GM12878 (cell line): ENCODE measurements around the gene PDZD7. TPM values are rescaled to one million over a fixed set of nuclear protein-coding genes. Genes with fewer than 3 reads are reported as not detected.

Experiments
- ATAC-seq: fragments of 200-7000 bp; cut with Tn5 transposase; 3 replicates; pipeline ENCODE4 v1.9.1; 2020; ENCODE audit warnings: mild to moderate bottlenecking, moderate library complexity
- BruUV-seq: library from RNA; stranded (reverse); fragments of 400-500 nt; replicated peaks from 2 replicates; lab custom pipeline; 2021; lab: Mats Ljungman, UMichigan
- CTCF ChIA-PET: fragments of 300-600 bp; sonication (Branson Sonifier 250); formaldehyde crosslinking; extraction: SDS; loops from one replicate; lab custom pipeline; 2021; ENCODE audit warnings: inconsistent platforms; lab: Yijun Ruan, JAX
- POLR2A ChIA-PET: fragments of 350-600 bp; formaldehyde crosslinking; extraction: SDS; loops from one replicate; lab custom pipeline; 2021; ENCODE audit warnings: inconsistent platforms; lab: Charles Lee
- RAD21 ChIA-PET: fragments of 300-600 bp; sonication (Branson Sonifier 250); formaldehyde crosslinking; loops from one replicate; lab custom pipeline; 2023; ENCODE audit warnings: antibody characterized with exemption; ENCODE audit not compliant: unreplicated experiment; lab: Charles Lee
- SMC1A ChIA-PET: fragments of 300-600 bp; sonication (Branson Sonifier 250); formaldehyde crosslinking; loops from one replicate; lab custom pipeline; 2023; ENCODE audit not compliant: unreplicated experiment, uncharacterized antibody; lab: Charles Lee
- DNase-seq: peaks from one replicate; pipeline ENCODE4 v3.0.0-alpha.2; 2011; ENCODE audit warnings: low read depth, low spot score
- FAIRE-seq: peaks from 3 replicates; lab custom pipeline; 2011; peaks lifted over from hg19 to GRCh38; lab: Jason Lieb, UNC
- H2AFZ ChIP-seq: 2 replicates; pipeline ENCODE4 v1.6.0; 2011; ENCODE audit warnings: low read depth, low read length, control low read depth; ENCODE audit not compliant: control insufficient read depth
- H3K27ac ChIP-seq: 2 replicates; pipeline ENCODE4 v1.5.1; 2011; ENCODE audit warnings: control low read depth; ENCODE audit not compliant: control insufficient read depth, insufficient read depth
- H3K27me3 ChIP-seq, 2 experiments: replicated peaks in 1 of 2; 2 replicates each; pipeline versions ENCODE4 v1.6.0 to v1.6.1; 2011; ENCODE audit warnings: low read length in 1 of 2; ENCODE audit not compliant: control insufficient read depth in 2 of 2, insufficient read depth in 2 of 2
- H3K36me3 ChIP-seq, 2 experiments: 2 replicates each; pipeline ENCODE4 v1.5.1; 2011; ENCODE audit warnings: low read length in 1 of 2; ENCODE audit not compliant: control insufficient read depth in 2 of 2, insufficient read depth in 2 of 2
- H3K4me1 ChIP-seq: 2 replicates; pipeline ENCODE4 v1.6.1; 2011; ENCODE audit warnings: mild to moderate bottlenecking, low read length, moderate library complexity, mixed read lengths; ENCODE audit not compliant: control insufficient read depth, insufficient read depth
- H3K4me2 ChIP-seq: 2 replicates; pipeline ENCODE4 v1.6.0; 2011; ENCODE audit warnings: control low read depth; ENCODE audit not compliant: control insufficient read depth, insufficient read depth
- H3K4me3 ChIP-seq: fragments of 200-600 bp; sonication (generic); 2 replicates; pipeline ENCODE4 v1.5.1; 2016
- H3K79me2 ChIP-seq: 2 replicates; pipeline ENCODE4 v1.6.0; 2011; ENCODE audit warnings: low read length; ENCODE audit not compliant: control insufficient read depth, insufficient read depth
- H3K9ac ChIP-seq: 2 replicates; pipeline ENCODE4 v1.8.0; 2011; ENCODE audit warnings: low read length, control low read depth, mixed read lengths; ENCODE audit not compliant: control insufficient read depth, insufficient read depth
- H3K9me3 ChIP-seq: replicated peaks from 3 replicates; pipeline ENCODE4 v1.5.1; 2011; ENCODE audit warnings: mild to moderate bottlenecking, low read length; ENCODE audit not compliant: control insufficient read depth, insufficient read depth
- H4K20me1 ChIP-seq: 2 replicates; pipeline ENCODE4 v1.6.0; 2011; ENCODE audit not compliant: control insufficient read depth, insufficient read depth
- BHLHE40 ChIP-seq, 2 experiments: fragments of 450-650 bp in 1 of 2; IDR thresholded peaks; 2 replicates each; pipeline ENCODE4 v1.6.1; 2011 to 2017; ENCODE audit warnings: low read depth in 2 of 2, borderline replicate concordance in 1 of 2, improper control_type of control experiment in 1 of 2, low read length in 1 of 2, mild to moderate bottlenecking in 1 of 2
- CBX5 ChIP-seq: sonication (generic); IDR thresholded peaks from 2 replicates; pipeline ENCODE4 v1.6.1; 2016; ENCODE audit warnings: low read depth, moderate library complexity, mild to moderate bottlenecking, inconsistent platforms
- EP300 ChIP-seq, 2 experiments: fragments of 150-350 bp in 1 of 2; IDR thresholded peaks; 2 replicates each; pipeline ENCODE4 v1.6.1; 2011 to 2012; ENCODE audit warnings: low read depth in 2 of 2, low read length in 2 of 2, borderline replicate concordance in 1 of 2, improper control_type of control experiment in 1 of 2, inconsistent platforms in 1 of 2; ENCODE audit not compliant: control insufficient read depth in 1 of 2
- GABPA ChIP-seq: IDR thresholded peaks from 2 replicates; pipeline ENCODE4 v1.6.1; 2014; ENCODE audit warnings: antibody characterized with exemption, low read depth, mild to moderate bottlenecking, inconsistent platforms
- IKZF1 ChIP-seq: fragments of 450-650 bp; conservative IDR thresholded peaks from 2 replicates; pipeline ENCODE4 v1.6.1; 2017; ENCODE audit warnings: antibody characterized with exemption, mild to moderate bottlenecking
- KDM1A ChIP-seq: fragments of 200-600 bp; sonication (generic); IDR thresholded peaks from 2 replicates; pipeline ENCODE4 v1.6.1; 2016; ENCODE audit warnings: borderline replicate concordance
- LARP7 ChIP-seq: fragments of 450-650 bp; IDR thresholded peaks from 2 replicates; pipeline ENCODE4 v1.6.1; 2017; ENCODE audit warnings: mild to moderate bottlenecking
- MEF2B ChIP-seq: fragments of 450-650 bp; IDR thresholded peaks from 2 replicates; pipeline ENCODE4 v1.6.1; 2018; ENCODE audit warnings: mild to moderate bottlenecking, moderate library complexity; ENCODE audit not compliant: partially characterized antibody, poor library complexity, severe bottlenecking
- NBN ChIP-seq: fragments of 450-650 bp; IDR thresholded peaks from 2 replicates; pipeline ENCODE4 v1.6.1; 2016
- NR2C2 ChIP-seq: IDR thresholded peaks from 2 replicates; pipeline ENCODE4 v1.6.1; 2011; ENCODE audit warnings: borderline replicate concordance, low read depth; ENCODE audit not compliant: control insufficient read depth, insufficient read length
- RAD51 ChIP-seq: fragments of 450-650 bp; IDR thresholded peaks from 2 replicates; pipeline ENCODE4 v1.6.1; 2016; ENCODE audit warnings: moderate library complexity, mild to moderate bottlenecking, inconsistent platforms
- RELA ChIP-seq: fragments of 450-650 bp; IDR thresholded peaks from 2 replicates; pipeline ENCODE4 v1.8.0; 2014; ENCODE audit warnings: borderline replicate concordance; ENCODE audit not compliant: partially characterized antibody
- SUZ12 ChIP-seq: fragments of 200-600 bp; sonication (generic); IDR thresholded peaks from one replicate; pipeline ENCODE4 v1.6.1; 2018; ENCODE audit warnings: antibody characterized with exemption, mild to moderate bottlenecking; ENCODE audit not compliant: unreplicated experiment
- TCF12 ChIP-seq: IDR thresholded peaks from 2 replicates; pipeline ENCODE4 v1.6.1; 2011; ENCODE audit warnings: low read depth, mild to moderate bottlenecking, low read length
- ZBED1 ChIP-seq: IDR thresholded peaks from 2 replicates; pipeline ENCODE4 v1.6.1; 2016; ENCODE audit warnings: borderline replicate concordance
- ZBTB33 ChIP-seq: fragments of 450-650 bp; IDR thresholded peaks from 2 replicates; pipeline ENCODE4 v1.6.1; 2017; ENCODE audit warnings: mild to moderate bottlenecking
- ZBTB40 ChIP-seq: fragments of 450-650 bp; IDR thresholded peaks from 2 replicates; pipeline ENCODE4 v1.6.1; 2016; ENCODE audit warnings: mild to moderate bottlenecking, moderate library complexity, borderline replicate concordance
- ZNF207 ChIP-seq: fragments of 450-650 bp; IDR thresholded peaks from 2 replicates; pipeline ENCODE4 v1.6.1; 2014; ENCODE audit warnings: antibody characterized with exemption, mild to moderate bottlenecking, borderline replicate concordance
- WGBS: methylation state at CpG from one replicate; pipeline ENCODE4 v1.1.6; 2016; ENCODE audit warnings: low lambda C conversion rate; ENCODE audit not compliant: insufficient replicate concordance, insufficient coverage; ENCODE audit errors: missing lambda C conversion rate; 5-methylcytosine and 5-hydroxymethylcytosine counted together
- in situ Hi-C: fragments of 300-500 bp; cut with MboI; formaldehyde crosslinking; loops from 9 replicates; pipeline ENCODE4 v1.14.3; 2018; ENCODE audit warnings: mixed read lengths
- intact Hi-C: fragments of 100-400 bp; cut with micrococcal nuclease; formaldehyde crosslinking; loops from one replicate; pipeline ENCODE4 v1.14.2; 2022; ENCODE audit not compliant: unreplicated experiment
- polyA plus RNA-seq, 11 experiments: library from polyadenylated mRNA; depleted of rRNA in 4 of 11; unstranded in 6 of 11; stranded (reverse) in 5 of 11; fragments of >200 nt; fragmentation: Nextera tagmentation in 4 of 11; fragmentation: Illumina TruSeq in 1 of 11; extraction: Ambion mirVana in 4 of 11; extraction: Trizol in 1 of 11; gene quantifications; 1 replicate in 1 of 11; 2 replicates in 10 of 11; pipeline versions ENCODE4 v1.2.1 to v1.2.3, GENCODE V29; 2011 to 2016; ENCODE audit warnings: inconsistent platforms in 2 of 11, missing spikeins in 2 of 11, low read depth in 1 of 11
- total RNA-seq, 4 experiments: library from RNA; depleted of rRNA in 3 of 4; stranded (reverse); fragments of >200 nt in 3 of 4; fragmentation: Illumina TruSeq in 1 of 4; extraction: Trizol in 1 of 4; gene quantifications; 2 replicates each; pipeline versions ENCODE4 v1.2.1 to v1.2.3, GENCODE V29; 2013 to 2021

The PDZD7 gene
- total and polyA plus RNA-seq, 10 of the 15 experiments (the other 5 are each of a cell fraction or from before 2014, with no cell fraction given) = 0.01 to 0.20 (median 0.03) TPM; not detected in 7

DNA sequence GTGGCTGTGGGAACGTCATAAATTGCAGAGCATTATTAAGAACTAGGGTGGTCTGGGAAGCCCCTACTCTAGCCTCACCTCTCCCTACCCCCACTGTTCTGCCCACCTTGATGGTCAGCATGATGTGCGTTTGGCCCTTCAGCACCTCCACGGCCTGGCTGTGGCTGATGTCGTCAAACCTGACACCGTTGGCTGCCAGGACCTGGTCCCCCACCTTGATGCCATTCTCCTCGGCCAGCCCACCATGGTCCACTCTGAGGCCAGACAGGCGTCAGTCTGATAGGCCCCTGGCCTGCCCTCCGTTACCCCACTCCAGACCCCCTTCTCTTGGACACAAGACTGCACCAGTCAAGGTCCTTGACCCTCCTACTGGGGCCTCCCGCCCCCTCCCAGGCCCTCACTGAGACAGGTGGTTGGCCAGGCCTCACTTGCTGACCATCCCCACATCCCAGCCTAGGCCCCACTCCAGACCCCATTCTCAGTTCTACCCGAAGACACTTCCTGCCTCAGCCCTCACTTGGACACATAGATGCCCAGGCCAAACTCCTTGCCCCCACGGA is 9.2 kb downstream of the PDZD7 start:
- Histone ChIP-seq H3K27ac (no peak overlapping the region), H3K36me3 (no peaks in the 10 kb centered on the region), H2AFZ (no peak overlapping the region), H3K4me2 (no peak overlapping the region), H3K4me1 (peaks cover 9% of the 10 kb centered on the region), H3K9me3 (no peaks in the 10 kb centered on the region), H3K4me3 (no peak overlapping the region), H4K20me1 (no peaks in the 10 kb centered on the region), H3K79me2 (no peaks in the 10 kb centered on the region), H3K27me3 (peaks cover 5 to 8% of the 10 kb centered on the region in 2 experiments; a peak in 3 of 4 replicates), H3K9ac (no peak overlapping the region)
- DNase-seq (no peak), ATAC-seq (no peak), FAIRE-seq (no peak)
- RAD21 ChIA-PET = no interaction called here
- in situ Hi-C loops (no loop called here), intact Hi-C loops (no loop called here)
- POLR2A ChIA-PET = no interaction called here
- SMC1A ChIA-PET = no interaction called here
- CTCF ChIA-PET = no interaction called here
- no TSS peak for BruUV-seq
- TF ChIP-seq RAD51 (no peak), LARP7 (no peak), GABPA (no peak), KDM1A (no peak), CBX5 (no peak), IKZF1 (no peak), NR2C2 (no peak), EP300 (IDR thresholded peaks at IDR 0.05; ENCODE audit: borderline replicate concordance in 1 of 2, control insufficient read depth in 1 of 2, low read depth in 2 of 2, low read length in 2 of 2) (no peak), ZNF207 (no peak), RELA (no peak), NBN (no peak), ZBTB40 (no peak), BHLHE40 (IDR thresholded peaks at IDR 0.05; ENCODE audit: borderline replicate concordance in 1 of 2, low read depth in 2 of 2, low read length in 1 of 2) (no peak), TCF12 (no peak), SUZ12 (no peak), MEF2B (no peak), ZBED1 (no peak), ZBTB33 (no peak)
- WGBS = 28% methylated on average over 11 of the region's 11 CpGs
